Ovary (tissue), 9 donors: Measurements from ENCODE around the gene CD300LB. TPM values are rescaled to one million over a fixed set of nuclear protein-coding genes. Genes with fewer than 3 reads are reported as not detected.

Source experiments
- DNase-seq, 5 donors: peaks; one replicate each; pipeline ENCODE4 v3.0.0-alpha.2; 2019 to 2020
- H3K27ac ChIP-seq, 2 donors: fragments of 200-600 bp; one replicate each; pipeline versions ENCODE4 v1.5.1 to v1.8.0; 2019 to 2022
- H3K27me3 ChIP-seq: fragments of 200-600 bp; one replicate; pipeline ENCODE4 v1.8.0; 2022
- H3K36me3 ChIP-seq: fragments of 200-600 bp; sonication (generic); one replicate; pipeline ENCODE4 v1.5.1; 2019
- H3K4me1 ChIP-seq: one replicate; pipeline ENCODE4 v1.8.1; 2013; ENCODE audit warnings: mild to moderate bottlenecking, moderate library complexity; ENCODE audit not compliant: insufficient read depth
- H3K4me3 ChIP-seq: fragments of 200-600 bp; sonication (generic); one replicate; pipeline ENCODE4 v1.5.1; 2017
- H3K9me3 ChIP-seq, 2 donors: fragments of 200-600 bp in 1 of 2; sonication (generic) in 1 of 2; one replicate each; pipeline versions ENCODE4 v1.5.1 to v1.8.1; 2013 to 2019; ENCODE audit warnings: mild to moderate bottlenecking in 1 of 2, moderate library complexity in 1 of 2
- EP300 ChIP-seq: sonication (generic); formaldehyde crosslinking; IDR thresholded peaks from one replicate; pipeline ENCODE4 v1.6.1; 2017; ENCODE audit warnings: antibody characterized with exemption
- POLR2A ChIP-seq: fragments of 450-650 bp; IDR thresholded peaks from one replicate; pipeline ENCODE4 v1.6.1; 2017; ENCODE audit warnings: antibody characterized with exemption, mild to moderate bottlenecking, moderate library complexity
- WGBS, 3 donors: extraction: QIAGEN DNeasy Blood & Tissue Kit in 1 of 3; methylation state at CpG; one replicate each; pipeline versions ENCODE4 v1.1.5 to v1.1.7; 2013 to 2017; 5-methylcytosine and 5-hydroxymethylcytosine counted together
- intact Hi-C, 4 donors: fragments of 100-400 bp; cut with DNase I; formaldehyde crosslinking; loops; one replicate each; pipeline versions ENCODE4 v1.11.0 to v1.15.1; 2022 to 2023
- polyA plus RNA-seq, 2 donors: library from polyadenylated mRNA; stranded (reverse); fragments of 200-250 nt in 1 of 2; fragments of 350-450 nt in 1 of 2; fragmentation: Illumina TruSeq in 1 of 2; extraction: RNeasy Lipid Tissue Mini Kit (QIAGEN cat#74804) in 1 of 2; gene quantifications; one replicate each; pipeline ENCODE4 v1.2.3, GENCODE V29; 2013 to 2014
- total RNA-seq, 7 donors: library from RNA; depleted of rRNA in 2 of 7; stranded (reverse); fragments of >200 nt in 2 of 7; fragmentation: NEBNext Ultra II Directional in 3 of 7; extraction: Animal tissue kit (Norgen Biotek cat#: 25700) in 3 of 7; gene quantifications; one replicate each; pipeline versions ENCODE4 v1.1.0 to v1.2.4, GENCODE V29; 2016 to 2023
- TF ChIP-seq, protein P1 (sequence below), 3 donors: fragments of 450-650 bp in 2 of 3; fragments of 200-600 bp in 1 of 3; IDR thresholded peaks; one replicate each; pipeline versions ENCODE4 v1.5.1 to v1.8.0; 2016 to 2022; ENCODE audit warnings: antibody characterized with exemption in 3 of 3, mild to moderate bottlenecking in 1 of 3
- donor health status: DM: no; HTN: no; CAD: no; lungs with moderate emphysema.
- donor health status: DM: no; HTN: no; CAD: no.
- donor health status: Bipolar disorder and iron deficiency.
- donor health status: DM: yes; HTN: yes; CAD: no.
- donor health status: DM: no; HTN: no; CAD: no.
- donor health status: DM: yes; HTN: yes; CAD: no.

Gene CD300LB
- total and polyA plus RNA-seq, 9 donors = 0.11 to 0.69 (median 0.27) TPM; not detected in 2

GRCh38 chr17:74573169-74573568, 41.9 kb upstream of the CD300LB start:
- H3K27me3 ChIP-seq = no peaks in the 10 kb centered on the region
- TF ChIP-seq, protein P1, sequence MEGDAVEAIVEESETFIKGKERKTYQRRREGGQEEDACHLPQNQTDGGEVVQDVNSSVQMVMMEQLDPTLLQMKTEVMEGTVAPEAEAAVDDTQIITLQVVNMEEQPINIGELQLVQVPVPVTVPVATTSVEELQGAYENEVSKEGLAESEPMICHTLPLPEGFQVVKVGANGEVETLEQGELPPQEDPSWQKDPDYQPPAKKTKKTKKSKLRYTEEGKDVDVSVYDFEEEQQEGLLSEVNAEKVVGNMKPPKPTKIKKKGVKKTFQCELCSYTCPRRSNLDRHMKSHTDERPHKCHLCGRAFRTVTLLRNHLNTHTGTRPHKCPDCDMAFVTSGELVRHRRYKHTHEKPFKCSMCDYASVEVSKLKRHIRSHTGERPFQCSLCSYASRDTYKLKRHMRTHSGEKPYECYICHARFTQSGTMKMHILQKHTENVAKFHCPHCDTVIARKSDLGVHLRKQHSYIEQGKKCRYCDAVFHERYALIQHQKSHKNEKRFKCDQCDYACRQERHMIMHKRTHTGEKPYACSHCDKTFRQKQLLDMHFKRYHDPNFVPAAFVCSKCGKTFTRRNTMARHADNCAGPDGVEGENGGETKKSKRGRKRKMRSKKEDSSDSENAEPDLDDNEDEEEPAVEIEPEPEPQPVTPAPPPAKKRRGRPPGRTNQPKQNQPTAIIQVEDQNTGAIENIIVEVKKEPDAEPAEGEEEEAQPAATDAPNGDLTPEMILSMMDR (IDR thresholded peaks at IDR 0.05) = no peak
- TF ChIP-seq POLR2A = no peak
- TF ChIP-seq EP300 = no peak
- no peak overlapping the region for H3K27ac ChIP-seq
- H3K4me1 ChIP-seq = no peaks in the 10 kb centered on the region
- intact Hi-C loops = no loop called here
- WGBS, 3 donors = 67 to 95% (median 79%) methylated on average over 3 of the region's 3 CpGs
- no peaks in the 10 kb centered on the region for H3K9me3 ChIP-seq
- H3K36me3 ChIP-seq = no peaks in the 10 kb centered on the region
- no peak for DNase-seq
- H3K4me3 ChIP-seq = no peak overlapping the region

DNA sequence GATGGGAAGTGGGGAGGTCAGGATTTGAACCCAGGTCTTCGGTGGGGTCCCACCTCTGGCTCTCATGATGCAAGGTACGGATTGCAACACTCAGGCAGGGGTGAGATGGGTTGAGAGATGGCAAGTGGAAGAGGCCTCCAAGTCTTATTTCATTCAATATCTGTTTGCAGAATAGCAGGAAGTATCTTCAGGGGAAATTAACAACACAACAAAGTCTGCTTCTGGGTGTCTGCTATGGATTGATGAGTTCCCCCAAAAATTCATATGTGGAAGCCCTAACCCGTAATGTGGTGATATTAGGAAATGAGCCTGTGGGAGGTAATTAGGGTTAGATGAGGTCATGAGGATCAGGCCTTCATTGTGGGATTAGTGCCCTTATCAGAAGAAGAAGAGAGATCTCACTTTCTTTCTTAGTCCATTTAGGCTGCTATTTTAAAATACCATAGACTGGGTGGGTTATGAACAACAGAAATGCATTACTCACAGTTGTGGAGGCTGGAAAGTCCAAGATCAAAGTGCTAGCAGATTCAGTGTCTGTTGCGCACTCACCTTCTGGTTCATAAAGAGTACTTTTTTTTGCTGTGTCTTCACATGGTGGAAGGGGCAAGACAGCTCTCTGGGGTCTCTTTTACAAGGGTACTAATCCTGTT, 40.5 kb upstream of the CD300LB start:
- WGBS, 3 donors = 80 to 88% (median 82%) methylated on average over 4 of the region's 4 CpGs

GRCh38 chr17:74569020-74570003, 38.0 kb upstream of the CD300LB start:
- H3K4me1 ChIP-seq = no peaks in the 10 kb centered on the region
- no peak for TF ChIP-seq POLR2A
- TF ChIP-seq, protein P1 (IDR thresholded peaks at IDR 0.05) = no peak
- TF ChIP-seq EP300 = no peak
- no peaks in the 10 kb centered on the region for H3K9me3 ChIP-seq
- intact Hi-C loops = no loop called here
- 40 to 44% (median 41%) methylated on average over 32 of the region's 32 CpGs for WGBS, 3 donors
- no peak overlapping the region for H3K27ac ChIP-seq
- H3K4me3 ChIP-seq = no peak overlapping the region
- H3K27me3 ChIP-seq = no peaks in the 10 kb centered on the region
- no peaks in the 10 kb centered on the region for H3K36me3 ChIP-seq
- peak in 4 of 5 donors; percentile 21 to 61 (median 48) for DNase-seq

More for the DNA sequence above, 40.5 kb upstream of the CD300LB start:
- H3K27ac ChIP-seq = no peak overlapping the region
- H3K4me1 ChIP-seq = no peaks in the 10 kb centered on the region
- H3K4me3 ChIP-seq = no peak overlapping the region
- TF ChIP-seq POLR2A (no peak), EP300 (no peak)
- TF ChIP-seq, protein P1 (IDR thresholded peaks at IDR 0.05) = no peak
- H3K27me3 ChIP-seq = no peaks in the 10 kb centered on the region
- no peaks in the 10 kb centered on the region for H3K9me3 ChIP-seq
- DNase-seq = no peak
- no peaks in the 10 kb centered on the region for H3K36me3 ChIP-seq
- intact Hi-C loops = no loop called here

DNA sequence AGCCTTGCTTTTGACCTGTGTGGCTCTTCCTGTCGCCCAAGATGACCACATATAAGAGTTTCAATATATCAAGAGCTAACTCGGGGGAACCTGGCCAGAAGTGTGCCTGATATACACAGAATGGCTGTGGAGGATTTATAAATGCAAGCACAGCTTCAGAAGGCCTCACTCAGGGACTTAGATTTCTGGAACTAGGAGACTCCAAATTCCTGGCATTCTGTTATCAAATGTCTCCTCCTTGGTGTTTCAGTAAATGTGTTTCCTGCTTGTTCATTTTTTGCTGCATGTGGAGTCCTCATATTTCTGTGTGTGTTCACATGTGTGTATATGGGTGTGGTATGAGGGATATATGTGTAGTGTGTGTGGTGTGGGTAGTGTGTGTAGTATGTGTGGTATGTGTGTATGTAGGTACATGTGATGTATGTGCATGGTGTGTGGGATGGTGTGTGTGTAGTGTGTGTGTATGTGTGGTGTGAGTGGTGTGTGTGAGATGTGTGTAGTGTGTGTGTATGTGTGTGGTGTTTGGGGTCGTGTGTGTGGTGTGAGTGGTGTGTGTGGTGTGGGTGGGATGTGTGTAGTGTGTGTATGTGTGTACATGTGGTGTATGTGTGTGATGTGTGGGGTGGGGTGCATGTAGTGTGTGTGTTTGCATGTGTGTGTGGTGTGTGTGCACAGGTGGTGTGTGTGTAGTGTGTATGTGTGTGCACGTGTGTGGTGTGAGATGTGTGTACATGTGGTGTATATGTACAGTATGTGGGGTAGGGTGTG, 37.0 kb upstream of the CD300LB start:
- Histone ChIP-seq H3K9me3 (no peaks in the 10 kb centered on the region), H3K27me3 (no peaks in the 10 kb centered on the region), H3K4me3 (no peak overlapping the region), H3K4me1 (no peaks in the 10 kb centered on the region), H3K36me3 (no peaks in the 10 kb centered on the region), H3K27ac (no peak overlapping the region)
- intact Hi-C loops = no loop called here
- WGBS, 3 donors = 61 to 66% (median 65%) methylated on average over 4 of the region's 4 CpGs
- TF ChIP-seq EP300 = no peak
- TF ChIP-seq, protein P1 (IDR thresholded peaks at IDR 0.05) = no peak
- TF ChIP-seq POLR2A = no peak
- DNase-seq = no peak
